OCI-LY7 (cell line): ENCODE results near the gene CRNN. TPM values are rescaled to one million over a fixed set of nuclear protein-coding genes. Genes with fewer than 3 reads are reported as not detected.

Experiments
- BruUV-seq: library from RNA; stranded (reverse); fragments of 400-500 nt; replicated peaks from 2 replicates; lab custom pipeline; 2021; lab: Mats Ljungman, UMichigan
- CTCF ChIA-PET: fragments of 300-600 bp; sonication (Branson Sonifier 250); formaldehyde crosslinking; loops from one replicate; lab custom pipeline; 2022; ENCODE audit warnings: antibody characterized with exemption; ENCODE audit not compliant: unreplicated experiment; lab: Charles Lee
- POLR2A ChIA-PET: fragments of 300-600 bp; sonication (Branson Sonifier 250); formaldehyde crosslinking; loops from one replicate; lab custom pipeline; 2022; ENCODE audit warnings: antibody characterized with exemption; lab: Charles Lee
- DNase-seq: peaks from one replicate; pipeline ENCODE4 v3.0.0-alpha.2; 2015; ENCODE audit warnings: low spot score
- H2AFZ ChIP-seq: fragments of 200-600 bp; sonication (generic), shearing (Covaris generic); 2 replicates; pipeline ENCODE4 v1.6.1; 2014; ENCODE audit warnings: mild to moderate bottlenecking, antibody characterized with exemption, low read length, moderate library complexity
- H3K27ac ChIP-seq: fragments of 200-600 bp; sonication (generic); 2 replicates; pipeline ENCODE4 v1.5.1; 2014; ENCODE audit warnings: mixed run types, low read depth, mild to moderate bottlenecking, moderate library complexity, low read length, inconsistent platforms; ENCODE audit not compliant: poor library complexity, severe bottlenecking
- H3K36me3 ChIP-seq: fragments of 200-600 bp; sonication (generic); 2 replicates; pipeline ENCODE4 v1.6.1; 2014; ENCODE audit warnings: mild to moderate bottlenecking, antibody characterized with exemption, low read length, moderate library complexity, mixed read lengths; ENCODE audit not compliant: insufficient read depth
- H3K4me1 ChIP-seq: fragments of 200-600 bp; sonication (generic); 2 replicates; pipeline ENCODE4 v1.5.1; 2014; ENCODE audit warnings: mild to moderate bottlenecking, low read length; ENCODE audit not compliant: insufficient read depth, poor library complexity, severe bottlenecking
- H3K4me2 ChIP-seq: fragments of 200-600 bp; sonication (generic); 2 replicates; pipeline ENCODE4 v1.6.1; 2014; ENCODE audit warnings: mild to moderate bottlenecking, low read length
- H3K4me3 ChIP-seq: fragments of 200-600 bp; sonication (generic); 2 replicates; pipeline ENCODE4 v1.5.1; 2014; ENCODE audit warnings: mild to moderate bottlenecking, low read depth, low read length; ENCODE audit not compliant: poor library complexity, severe bottlenecking
- H3K79me2 ChIP-seq: fragments of 200-600 bp; sonication (generic); 2 replicates; pipeline ENCODE4 v1.6.1; 2016; ENCODE audit warnings: low read depth, mild to moderate bottlenecking, low read length, moderate library complexity, mixed read lengths; ENCODE audit not compliant: insufficient read depth
- H3K9me2 ChIP-seq: fragments of 200-600 bp; sonication (generic); 2 replicates; pipeline ENCODE4 v1.6.1; 2016; ENCODE audit warnings: mild to moderate bottlenecking, low read length, mixed read lengths; ENCODE audit not compliant: insufficient read depth
- H3K9me3 ChIP-seq: fragments of 200-600 bp; sonication (generic); 2 replicates; pipeline ENCODE4 v1.6.1; 2014; ENCODE audit warnings: mild to moderate bottlenecking, mixed run types, low read length, mixed read lengths
- H4K20me1 ChIP-seq: fragments of 200-600 bp; sonication (generic); 2 replicates; pipeline ENCODE4 v1.6.1; 2014; ENCODE audit warnings: mild to moderate bottlenecking, antibody characterized with exemption, low read length, moderate library complexity, mixed read lengths; ENCODE audit not compliant: insufficient read depth
- EZH2phosphoT487 ChIP-seq: fragments of 200-600 bp; sonication (generic); IDR thresholded peaks from 2 replicates; pipeline ENCODE4 v1.6.1; 2018; ENCODE audit warnings: low read depth, borderline replicate concordance, mild to moderate bottlenecking, mixed run types, antibody characterized with exemption, low read length, moderate library complexity, mixed read lengths
- intact Hi-C: fragments of 100-400 bp; cut with micrococcal nuclease; formaldehyde crosslinking; loops from one replicate; pipeline ENCODE4 v1.10.0; 2022; ENCODE audit not compliant: unreplicated experiment
- total RNA-seq, 2 experiments: library from RNA; depleted of rRNA in 1 of 2; stranded (reverse); fragments of >200 nt in 1 of 2; shearing (Covaris generic) in 1 of 2; gene quantifications; 2 replicates each; pipeline ENCODE4 v1.2.3, GENCODE V29; 2014 to 2022
- TF ChIP-seq, protein P1 (sequence below): fragments of 200-600 bp; sonication (generic); conservative IDR thresholded peaks from 2 replicates; pipeline ENCODE4 v1.5.1; 2014; ENCODE audit warnings: mild to moderate bottlenecking, antibody characterized with exemption, low read length, moderate library complexity, mixed read lengths

The CRNN gene
- total RNA-seq, 2 experiments from 2014 or later: not detected

DNA sequence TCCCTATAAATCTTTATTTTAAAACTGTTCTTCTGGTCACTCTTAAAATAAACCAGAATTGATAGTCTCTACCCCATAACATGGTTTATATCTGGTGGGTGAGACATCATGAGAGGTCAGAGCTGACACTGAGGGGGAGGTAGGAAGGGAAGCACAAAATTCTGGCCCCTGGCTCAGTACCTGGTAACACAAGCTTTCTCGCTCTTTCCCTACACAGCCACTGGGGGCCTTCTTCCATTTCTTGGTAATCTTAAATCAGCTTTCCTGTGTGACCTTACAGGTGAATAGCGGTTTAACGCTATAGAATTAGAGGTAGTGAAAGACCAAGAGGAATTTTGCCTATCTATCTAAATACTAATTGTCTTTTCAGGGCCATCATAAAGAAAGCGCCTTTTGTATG, 5.4 kb downstream of the CRNN start:
- CTCF ChIA-PET: interaction anchor here (0.5 kb wide), 1 partner anchor 11 kb away, joined by 4 read pairs; no protein-coding TSS in a partner anchor
- no peaks in the 10 kb centered on the region for H4K20me1 ChIP-seq
- H2AFZ ChIP-seq: no peak overlapping the region
- H3K4me2 ChIP-seq: no peak overlapping the region
- H3K4me1 ChIP-seq: no peaks in the 10 kb centered on the region
- no peak overlapping the region for H3K4me3 ChIP-seq
- no peaks in the 10 kb centered on the region for H3K36me3 ChIP-seq
- intact Hi-C loops: no loop called here
- H3K9me3 ChIP-seq: no peaks in the 10 kb centered on the region
- POLR2A ChIA-PET: no interaction called here
- H3K9me2 ChIP-seq: no peaks in the 10 kb centered on the region
- H3K79me2 ChIP-seq: no peaks in the 10 kb centered on the region
- TF ChIP-seq, protein P1, sequence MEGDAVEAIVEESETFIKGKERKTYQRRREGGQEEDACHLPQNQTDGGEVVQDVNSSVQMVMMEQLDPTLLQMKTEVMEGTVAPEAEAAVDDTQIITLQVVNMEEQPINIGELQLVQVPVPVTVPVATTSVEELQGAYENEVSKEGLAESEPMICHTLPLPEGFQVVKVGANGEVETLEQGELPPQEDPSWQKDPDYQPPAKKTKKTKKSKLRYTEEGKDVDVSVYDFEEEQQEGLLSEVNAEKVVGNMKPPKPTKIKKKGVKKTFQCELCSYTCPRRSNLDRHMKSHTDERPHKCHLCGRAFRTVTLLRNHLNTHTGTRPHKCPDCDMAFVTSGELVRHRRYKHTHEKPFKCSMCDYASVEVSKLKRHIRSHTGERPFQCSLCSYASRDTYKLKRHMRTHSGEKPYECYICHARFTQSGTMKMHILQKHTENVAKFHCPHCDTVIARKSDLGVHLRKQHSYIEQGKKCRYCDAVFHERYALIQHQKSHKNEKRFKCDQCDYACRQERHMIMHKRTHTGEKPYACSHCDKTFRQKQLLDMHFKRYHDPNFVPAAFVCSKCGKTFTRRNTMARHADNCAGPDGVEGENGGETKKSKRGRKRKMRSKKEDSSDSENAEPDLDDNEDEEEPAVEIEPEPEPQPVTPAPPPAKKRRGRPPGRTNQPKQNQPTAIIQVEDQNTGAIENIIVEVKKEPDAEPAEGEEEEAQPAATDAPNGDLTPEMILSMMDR: no peak
- H3K27ac ChIP-seq: no peak overlapping the region
- BruUV-seq: no TSS peak
- DNase-seq: no peak

DNA sequence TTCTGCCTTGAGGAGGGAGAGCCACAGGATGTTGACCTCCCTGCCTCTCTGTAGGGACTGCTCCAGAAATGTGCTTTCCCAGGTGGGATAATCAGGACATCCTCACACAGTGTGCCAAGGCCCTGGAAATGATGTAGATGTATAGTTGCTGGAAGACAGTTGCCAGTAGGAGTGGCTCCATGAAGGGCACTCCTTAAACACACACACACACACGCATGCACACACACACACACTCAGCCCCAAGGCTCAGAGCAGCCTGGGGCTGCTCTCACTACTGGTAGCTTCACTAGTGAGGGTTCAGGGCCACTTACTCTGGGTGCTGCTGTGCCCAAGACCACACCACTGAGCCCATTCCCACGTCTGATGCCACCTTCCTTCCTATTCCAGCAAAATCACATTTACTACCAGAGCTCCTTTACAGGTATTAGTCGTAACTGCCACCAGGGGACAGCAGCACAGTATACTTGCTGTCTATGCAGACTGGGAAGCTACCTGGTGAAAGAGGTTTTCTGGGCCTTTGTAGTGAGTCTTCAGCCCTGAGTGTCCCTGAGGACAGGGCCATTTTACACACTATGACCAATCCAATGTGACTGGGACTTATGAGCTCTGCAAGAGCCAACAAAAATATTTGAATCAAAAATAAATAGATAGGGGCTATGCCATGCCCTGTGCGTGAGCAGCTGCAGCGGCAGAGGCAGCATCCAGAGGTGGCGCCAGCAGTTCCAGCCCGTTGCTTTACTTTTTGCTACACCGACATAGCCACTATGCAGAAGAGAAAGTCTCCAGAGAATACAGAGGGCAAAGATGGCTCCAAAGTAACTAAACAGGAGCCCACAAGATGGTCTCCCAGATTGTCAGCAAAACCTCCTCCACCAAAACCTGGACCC, 15.0 kb downstream of the CRNN start:
- Histone ChIP-seq H2AFZ (no peak overlapping the region), H3K36me3 (no peaks in the 10 kb centered on the region), H3K9me3 (no peaks in the 10 kb centered on the region), H3K79me2 (no peaks in the 10 kb centered on the region), H3K4me3 (no peak overlapping the region), H3K27ac (no peak overlapping the region), H3K4me2 (no peak overlapping the region), H4K20me1 (no peaks in the 10 kb centered on the region), H3K9me2 (no peaks in the 10 kb centered on the region), H3K4me1 (no peaks in the 10 kb centered on the region)
- CTCF ChIA-PET: interaction anchor here (1.3 kb wide), 1 partner anchor 60 kb away, joined by 6 read pairs; no protein-coding TSS in a partner anchor
- DNase-seq: peak; percentile 3
- no peak for TF ChIP-seq EZH2phosphoT487
- TF ChIP-seq, protein P1: peak; percentile 61
- POLR2A ChIA-PET: no interaction called here
- no TSS peak for BruUV-seq
- intact Hi-C loops: loop anchor here (1.0 kb wide), 1 partner anchor 59 kb away; no protein-coding TSS in a partner anchor

DNA sequence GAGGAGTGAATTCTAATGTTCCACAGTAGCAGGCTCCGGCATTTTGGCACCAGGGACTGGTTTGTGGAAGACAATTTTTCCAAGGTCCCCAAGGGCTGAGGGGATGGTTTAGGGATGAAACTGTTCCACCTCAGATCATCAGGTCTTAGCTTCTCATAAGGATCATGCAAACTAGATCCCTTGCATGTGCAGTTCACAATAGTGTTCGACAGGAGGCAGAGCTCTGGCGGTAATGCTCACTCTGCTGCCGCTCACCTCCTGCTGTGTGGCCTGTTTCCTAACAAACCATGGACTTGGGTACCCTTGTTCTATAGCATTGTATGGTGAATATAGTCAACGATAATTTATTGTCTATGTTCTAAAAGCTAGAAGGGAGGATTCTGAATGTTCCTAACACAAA, 16.6 kb downstream of the CRNN start:
- intact Hi-C loops: no loop called here
- H3K4me3 ChIP-seq: no peak overlapping the region
- DNase-seq: no peak
- no TSS peak for BruUV-seq
- no peak for TF ChIP-seq EZH2phosphoT487
- TF ChIP-seq, protein P1: no peak
- POLR2A ChIA-PET: no interaction called here
- H3K79me2 ChIP-seq: no peaks in the 10 kb centered on the region
- H3K27ac ChIP-seq: no peak overlapping the region
- CTCF ChIA-PET: no interaction called here
- H3K9me2 ChIP-seq: no peaks in the 10 kb centered on the region
- H3K4me2 ChIP-seq: no peak overlapping the region
- no peak overlapping the region for H2AFZ ChIP-seq
- no peaks in the 10 kb centered on the region for H3K9me3 ChIP-seq
- no peaks in the 10 kb centered on the region for H3K4me1 ChIP-seq
- H3K36me3 ChIP-seq: no peaks in the 10 kb centered on the region
- H4K20me1 ChIP-seq: no peaks in the 10 kb centered on the region
